NB4 (cell line): ENCODE data around the gene ZNF678.

ENCODE experiments used
- DNase-seq: peaks from one replicate; pipeline ENCODE4 v3.0.0; 2010; ENCODE audit warnings: low read depth
- H3K4me3 ChIP-seq: one replicate; pipeline ENCODE4 v1.5.1; 2011; ENCODE audit warnings: mild to moderate bottlenecking, low read depth, low read length, moderate library complexity
- MAX ChIP-seq: IDR thresholded peaks from 2 replicates; pipeline ENCODE4 v1.6.1; 2011; ENCODE audit warnings: low read depth, low read length
- MYC ChIP-seq: IDR thresholded peaks from 2 replicates; pipeline ENCODE4 v1.6.1; 2011; ENCODE audit warnings: low read depth, low read length
- POLR2A ChIP-seq: IDR thresholded peaks from 2 replicates; pipeline ENCODE4 v1.6.1; 2011; ENCODE audit warnings: mild to moderate bottlenecking; ENCODE audit not compliant: insufficient read length; ENCODE audit errors: extremely low read depth
- TF ChIP-seq, protein P1 (sequence below): IDR thresholded peaks from one replicate; pipeline ENCODE4 v1.5.1; 2012; ENCODE audit warnings: low read depth, low read length

The ZNF678 gene

DNA sequence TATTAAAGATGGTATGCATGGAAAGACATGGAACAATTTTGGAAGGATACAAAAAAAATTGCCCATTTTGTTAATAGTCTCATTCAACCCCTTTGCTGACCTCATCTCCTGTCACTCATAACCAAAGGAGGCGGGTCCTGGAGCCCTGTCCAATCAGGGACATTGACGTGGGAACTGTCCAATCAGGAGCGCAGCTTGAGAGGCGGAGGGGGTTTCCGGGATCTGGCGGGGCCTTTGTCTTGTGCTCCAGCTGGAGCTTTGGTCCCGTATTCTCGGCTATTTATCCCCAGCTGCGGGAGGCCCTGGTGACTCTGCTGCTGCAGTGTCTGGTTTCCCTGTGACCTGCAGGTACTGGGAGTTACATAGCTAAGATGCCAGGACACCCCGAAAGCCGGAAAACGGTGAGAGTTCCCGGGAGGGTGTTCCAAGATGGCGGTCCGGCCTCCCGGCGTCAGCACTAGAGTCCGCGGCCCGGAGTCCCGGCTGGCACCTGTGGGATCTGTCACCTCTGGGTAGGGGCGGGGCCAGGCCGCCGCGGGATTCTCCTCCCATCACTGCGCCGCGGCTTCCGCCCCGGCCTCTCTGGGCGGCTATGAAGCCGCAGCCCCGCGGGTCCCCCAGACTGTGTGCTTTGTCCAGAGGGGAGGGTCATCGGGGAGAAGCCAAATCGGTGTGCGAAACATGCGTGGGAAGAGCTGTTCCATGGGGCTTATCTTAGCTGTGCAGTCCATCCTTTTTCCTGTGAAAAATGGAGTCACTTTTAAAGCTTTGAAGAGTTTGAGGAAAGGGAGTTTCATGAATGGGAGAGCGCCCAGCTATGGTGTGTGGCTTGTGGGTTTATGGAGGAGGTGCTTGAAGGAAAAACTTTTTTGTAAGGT lies at the start of gene ZNF678:
Gene ZNF678, plus strand, starts transcription at position 233 of the 878 bp plus-strand sequence. CDS start 87,436 bp downstream, outside the sequence.
- TF ChIP-seq, protein P1, sequence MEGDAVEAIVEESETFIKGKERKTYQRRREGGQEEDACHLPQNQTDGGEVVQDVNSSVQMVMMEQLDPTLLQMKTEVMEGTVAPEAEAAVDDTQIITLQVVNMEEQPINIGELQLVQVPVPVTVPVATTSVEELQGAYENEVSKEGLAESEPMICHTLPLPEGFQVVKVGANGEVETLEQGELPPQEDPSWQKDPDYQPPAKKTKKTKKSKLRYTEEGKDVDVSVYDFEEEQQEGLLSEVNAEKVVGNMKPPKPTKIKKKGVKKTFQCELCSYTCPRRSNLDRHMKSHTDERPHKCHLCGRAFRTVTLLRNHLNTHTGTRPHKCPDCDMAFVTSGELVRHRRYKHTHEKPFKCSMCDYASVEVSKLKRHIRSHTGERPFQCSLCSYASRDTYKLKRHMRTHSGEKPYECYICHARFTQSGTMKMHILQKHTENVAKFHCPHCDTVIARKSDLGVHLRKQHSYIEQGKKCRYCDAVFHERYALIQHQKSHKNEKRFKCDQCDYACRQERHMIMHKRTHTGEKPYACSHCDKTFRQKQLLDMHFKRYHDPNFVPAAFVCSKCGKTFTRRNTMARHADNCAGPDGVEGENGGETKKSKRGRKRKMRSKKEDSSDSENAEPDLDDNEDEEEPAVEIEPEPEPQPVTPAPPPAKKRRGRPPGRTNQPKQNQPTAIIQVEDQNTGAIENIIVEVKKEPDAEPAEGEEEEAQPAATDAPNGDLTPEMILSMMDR: no peak
- TF ChIP-seq POLR2A: peak; percentile 60
- peak; percentile 93 for DNase-seq
- H3K4me3 ChIP-seq: peak within 1 kb of the TSS; percentile 83

DNA sequence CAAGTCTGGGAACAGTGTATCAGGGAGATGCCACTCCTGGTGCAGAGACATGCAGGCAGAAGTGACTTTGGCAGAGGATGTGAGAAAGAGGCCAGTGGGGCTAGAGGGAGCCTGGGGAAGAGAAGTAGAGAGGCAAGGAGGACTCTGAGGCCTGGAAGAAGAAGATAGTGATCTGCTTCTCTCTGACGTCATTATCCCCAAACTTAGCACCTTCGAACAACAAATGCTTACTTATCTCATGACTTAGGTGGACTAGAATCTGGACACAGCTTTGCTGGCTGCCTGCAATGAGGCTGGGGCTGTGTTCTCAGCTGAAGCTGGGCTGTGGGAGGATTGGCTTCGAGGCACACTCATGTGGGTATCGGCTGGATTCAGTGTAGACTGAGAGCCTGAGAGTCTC lies 44.5 kb upstream of the ZNF678 start:
- no peak overlapping the region for H3K4me3 ChIP-seq
- DNase-seq: no peak
- TF ChIP-seq MYC (no peak), POLR2A (no peak), MAX (no peak)
- TF ChIP-seq, protein P1: no peak

DNA sequence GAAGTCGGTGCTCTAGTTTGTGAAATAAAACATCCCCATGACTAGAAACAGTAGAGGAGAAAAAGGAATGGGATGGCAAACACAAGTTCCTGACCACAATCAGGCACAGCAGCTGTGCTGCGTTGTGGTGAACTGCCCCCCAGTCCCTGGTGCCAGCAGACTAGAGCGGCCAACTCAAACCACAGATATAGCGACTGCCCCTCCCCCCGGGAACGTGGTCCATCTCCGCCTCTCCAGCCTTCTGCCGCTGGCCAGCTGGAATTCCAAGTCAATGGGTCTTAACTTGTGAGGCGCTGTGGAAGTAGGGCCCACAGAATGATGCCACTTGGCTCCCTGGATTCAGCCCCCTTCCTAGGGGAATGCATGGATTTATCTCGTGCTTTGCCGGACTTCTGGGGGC lies 41.6 kb upstream of the ZNF678 start:
- TF ChIP-seq, protein P1: no peak
- TF ChIP-seq POLR2A (no peak), MAX (no peak), MYC (no peak)

DNA sequence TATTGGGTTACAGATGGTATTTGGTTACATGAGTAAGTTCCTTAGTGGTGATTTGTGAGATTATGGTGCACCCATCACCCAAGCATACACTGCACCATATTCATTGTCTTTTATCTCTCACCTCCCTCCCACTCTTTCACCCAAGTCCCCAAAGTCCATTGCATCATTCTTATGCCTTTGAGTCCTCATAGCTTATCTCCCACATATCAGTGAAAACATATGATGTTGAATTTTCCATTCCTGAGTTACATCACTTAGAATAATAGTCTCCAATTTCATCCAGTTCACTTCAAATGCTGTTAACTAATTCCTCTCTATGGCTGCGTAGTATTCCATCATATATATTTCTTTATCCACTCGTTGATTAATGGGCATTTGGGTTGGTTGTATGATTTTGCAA lies 36.8 kb upstream of the ZNF678 start:
- H3K4me3 ChIP-seq: no peak overlapping the region
- DNase-seq: no peak
- TF ChIP-seq, protein P1: no peak
- TF ChIP-seq POLR2A (no peak), MAX (no peak), MYC (no peak)

More for the DNA sequence above, 41.6 kb upstream of the ZNF678 start:
- no peak for DNase-seq
- H3K4me3 ChIP-seq: no peak overlapping the region

GRCh38 chr1:227532019-227532619 lies 31.2 kb upstream of the ZNF678 start:
- no peak overlapping the region for H3K4me3 ChIP-seq
- no peak for DNase-seq
- TF ChIP-seq MAX (no peak), POLR2A (no peak), MYC (no peak)
- TF ChIP-seq, protein P1: no peak
